GM10847 (cell line): Measurements from ENCODE around the gene CFAP410.
A peak's percentile ranks its signal among the peaks of the same experiment; 100 is the strongest.

Source experiments
- POLR2A ChIP-seq: IDR thresholded peaks from 2 replicates; pipeline ENCODE4 v1.6.1; 2011; ENCODE audit not compliant: insufficient read length; ENCODE audit errors: extremely low read depth

CFAP410 gene

GRCh38 chr21:44338971-44339910 is at the start of gene CFAP410:
CFAP410 (minus strand) TSS chr21:44339390; CDS start chr21:44339194, 196 bp downstream.
- peak; percentile 94 for TF ChIP-seq POLR2A

GRCh38 chr21:44384968-44385367 is 45.8 kb upstream of the CFAP410 start:
- no peak for TF ChIP-seq POLR2A

- TF ChIP-seq POLR2A, result no peak
These were observed 44.0 kb upstream of the CFAP410 start for GRCh38 chr21:44383216-44383615.

- TF ChIP-seq POLR2A, result no peak
These were observed 43.3 kb upstream of the CFAP410 start for GRCh38 chr21:44382536-44382935.

GRCh38 chr21:44381874-44382273 is 42.7 kb upstream of the CFAP410 start:
- no peak for TF ChIP-seq POLR2A

- TF ChIP-seq POLR2A, result no peak
These were observed 41.7 kb upstream of the CFAP410 start for GRCh38 chr21:44380876-44381275.

- TF ChIP-seq POLR2A, result no peak
These were observed 41.0 kb upstream of the CFAP410 start for GRCh38 chr21:44379991-44380865.

GRCh38 chr21:44379515-44379848 is 40.3 kb upstream of the CFAP410 start:
- TF ChIP-seq POLR2A, result no peak

- TF ChIP-seq POLR2A, result no peak
These were observed 39.7 kb upstream of the CFAP410 start for GRCh38 chr21:44378646-44379514.

GRCh38 chr21:44377922-44378645 is 38.9 kb upstream of the CFAP410 start:
- TF ChIP-seq POLR2A, result no peak

GRCh38 chr21:44377201-44377921 is 38.2 kb upstream of the CFAP410 start:
- no peak for TF ChIP-seq POLR2A

- no peak for TF ChIP-seq POLR2A
These were observed 37.4 kb upstream of the CFAP410 start for GRCh38 chr21:44376606-44377005.

- TF ChIP-seq POLR2A, result no peak
These were observed 36.6 kb upstream of the CFAP410 start for GRCh38 chr21:44375761-44376241.

- TF ChIP-seq POLR2A, result no peak
These were observed 36.1 kb upstream of the CFAP410 start for GRCh38 chr21:44375281-44375651.
